Right cardiac atrium (tissue), 5 donors: ENCODE results near the gene CYB561. TPM values are rescaled to one million over a fixed set of nuclear protein-coding genes. Genes with fewer than 3 reads are reported as not detected.
A peak's percentile ranks its signal among the peaks of the same experiment; 100 is the strongest.

Experiments used
- ATAC-seq, 2 donors: fragments of 200-7000 bp; cut with Tn5 transposase; one replicate each; pipeline versions ENCODE4 v1.8.0 to v1.9.1; 2020; ENCODE audit warnings: moderate library complexity in 2 of 2, mild to moderate bottlenecking in 1 of 2
- DNase-seq, 3 donors: peaks; one replicate each; pipeline ENCODE4 v3.0.0-alpha.2; 2020
- H3K27ac ChIP-seq: one replicate; pipeline ENCODE4 v1.5.1; 2013; ENCODE audit warnings: mild to moderate bottlenecking, low read length, control low read depth, moderate library complexity
- H3K27me3 ChIP-seq: one replicate; pipeline ENCODE4 v1.6.1; 2013; ENCODE audit not compliant: control insufficient read depth, insufficient read depth
- H3K4me1 ChIP-seq: one replicate; pipeline ENCODE4 v1.6.1; 2013; ENCODE audit warnings: low read length; ENCODE audit not compliant: control insufficient read depth, insufficient read depth
- H3K4me3 ChIP-seq: one replicate; pipeline ENCODE4 v1.5.1; 2013; ENCODE audit warnings: low read length, control low read depth
- H3K9me3 ChIP-seq: one replicate; pipeline ENCODE4 v1.6.1; 2013; ENCODE audit warnings: low read length; ENCODE audit not compliant: control insufficient read depth
- whole genome bisulfite sequencing: extraction: QIAGEN DNeasy Blood & Tissue Kit; methylation state at CpG from one replicate; pipeline ENCODE4 v1.1.7; 2013; 5-methylcytosine and 5-hydroxymethylcytosine counted together
- intact Hi-C, 4 donors: fragments of 100-400 bp; cut with DNase I; formaldehyde crosslinking; loops; one replicate each; pipeline versions ENCODE4 v1.11.0 to v1.14.0; 2022 to 2023
- polyA plus RNA-seq: library from polyadenylated mRNA; stranded (reverse); fragments of 200-250 nt; gene quantifications from one replicate; pipeline ENCODE4 v1.2.3, GENCODE V29; 2013
- total RNA-seq, 4 donors: library from RNA; stranded (reverse); fragmentation: NEBNext Ultra II Directional; extraction: Animal tissue kit (Norgen Biotek cat#: 25700); gene quantifications; one replicate each; pipeline ENCODE4 v1.2.1, GENCODE V29; 2021
- donor health status: healthy with polysubstance abuse.
- donor health status: DM: no; HTN: yes; CAD: no.
- donor health status: DM: no; HTN: no; CAD: no.
- donor health status: DM: no; HTN: yes; CAD: no; lungs with severe emphysema.
- donor health status: DM: yes; HTN: yes; CAD: no.

Gene CYB561
- total and polyA plus RNA-seq, 5 donors = 19.2 to 26.5 (median 22.3) TPM

GRCh38 chr17:63450551-63450950 is 4.4 kb upstream of the CYB561 start:
- peak in 2 of 3 donors; percentile 48 to 60 for DNase-seq
- Histone ChIP-seq H3K9me3 (no peaks in the 10 kb centered on the region), H3K4me3 (no peak overlapping the region), H3K27me3 (no peaks in the 10 kb centered on the region), H3K4me1 (peaks cover 13% of the 10 kb centered on the region), H3K27ac (no peak overlapping the region)
- no peak for ATAC-seq
- 43% methylated on average over 11 of the region's 11 CpGs for WGBS
- intact Hi-C loops = no loop called here

DNA sequence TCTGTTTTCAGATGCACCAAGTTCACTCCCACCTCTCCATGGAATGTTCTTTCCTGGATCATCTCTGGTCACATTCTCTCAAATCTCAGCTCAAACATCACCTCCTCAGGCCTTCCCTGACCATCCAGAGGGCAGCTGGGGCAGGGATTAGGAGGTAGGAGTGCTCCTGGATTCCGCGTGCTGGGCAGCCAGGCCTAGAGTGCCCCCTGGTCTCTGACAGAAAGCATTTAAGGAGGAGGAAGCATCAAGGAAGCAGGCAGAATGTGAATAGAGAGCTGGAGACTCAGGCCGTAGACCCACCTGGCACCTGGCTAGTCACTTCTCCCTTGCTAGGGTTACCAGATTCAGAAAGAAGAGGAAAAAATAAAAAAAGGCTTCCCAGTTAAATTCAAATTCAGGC is 2.5 kb upstream of the CYB561 start:
- WGBS = 83% methylated on average over 3 of the region's 3 CpGs
- Histone ChIP-seq H3K27me3 (no peaks in the 10 kb centered on the region), H3K4me1 (peaks cover 13% of the 10 kb centered on the region), H3K4me3 (no peak overlapping the region), H3K27ac (no peak overlapping the region), H3K9me3 (no peaks in the 10 kb centered on the region)
- DNase-seq = peak in 1 of 3 donors; percentile 42
- intact Hi-C loops = no loop called here
- no peak for ATAC-seq

- intact Hi-C loops = no loop called here
- H3K9me3 ChIP-seq = no peaks in the 10 kb centered on the region
- DNase-seq = peak in 2 of 3 donors; percentile 53 to 57
- WGBS = 37% methylated on average over 12 of the region's 12 CpGs
- ATAC-seq = peak in 1 of 2 donors; percentile 13
- peaks cover 8% of the 10 kb centered on the region for H3K4me1 ChIP-seq
- no peaks in the 10 kb centered on the region for H3K27me3 ChIP-seq
- peak overlapping the region; percentile 55 for H3K27ac ChIP-seq
- H3K4me3 ChIP-seq = no peak overlapping the region
Observed at GRCh38 chr17:63447471-63448009, 1.4 kb upstream of the CYB561 start.

DNA sequence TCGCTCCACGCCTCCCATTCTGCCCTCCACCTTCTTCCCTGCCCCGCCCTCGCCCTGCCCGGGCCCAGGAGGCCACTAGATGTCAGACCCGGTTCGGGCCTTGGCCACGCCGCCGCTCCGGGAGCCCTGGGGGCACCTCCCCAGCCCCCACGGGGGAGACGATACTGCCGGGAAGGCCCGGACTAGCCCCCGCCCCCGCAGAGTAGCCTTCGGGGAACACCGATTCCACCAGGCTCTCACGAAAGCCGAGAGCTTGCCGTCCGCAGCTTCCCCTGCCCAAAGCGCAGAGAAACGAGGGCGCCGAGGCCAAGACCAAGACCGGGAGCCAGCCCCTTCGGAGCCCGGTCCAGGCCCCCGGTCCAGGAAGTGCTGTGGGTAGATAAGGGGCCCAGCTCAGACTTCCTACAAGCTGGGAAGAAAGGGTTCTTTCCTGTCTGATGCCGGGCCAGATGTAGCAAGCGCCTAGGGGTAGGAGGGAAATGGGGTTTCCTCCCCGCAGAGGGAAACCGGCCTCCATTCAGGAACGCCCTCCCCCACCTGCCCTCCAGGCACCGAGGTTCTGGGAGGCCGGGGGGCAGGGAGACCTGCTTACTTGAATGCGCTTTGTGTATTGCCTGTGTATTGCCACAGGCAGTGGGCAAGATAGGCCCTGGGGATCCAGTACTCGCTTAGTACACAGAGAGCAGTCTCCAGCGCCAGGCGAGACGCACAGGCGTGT is 806 bp upstream of the CYB561 start:
- Histone ChIP-seq H3K4me1 (peaks cover 7% of the 10 kb centered on the region), H3K9me3 (no peaks in the 10 kb centered on the region), H3K4me3 (peak overlapping the region; percentile 69), H3K27ac (peak overlapping the region; percentile 55), H3K27me3 (no peaks in the 10 kb centered on the region)
- peak; percentile 80 to 91 (median 90) for DNase-seq
- 25% methylated on average over 44 of the region's 44 CpGs for WGBS
- intact Hi-C loops = no loop called here
- peak; percentile 73 to 76 for ATAC-seq

DNA sequence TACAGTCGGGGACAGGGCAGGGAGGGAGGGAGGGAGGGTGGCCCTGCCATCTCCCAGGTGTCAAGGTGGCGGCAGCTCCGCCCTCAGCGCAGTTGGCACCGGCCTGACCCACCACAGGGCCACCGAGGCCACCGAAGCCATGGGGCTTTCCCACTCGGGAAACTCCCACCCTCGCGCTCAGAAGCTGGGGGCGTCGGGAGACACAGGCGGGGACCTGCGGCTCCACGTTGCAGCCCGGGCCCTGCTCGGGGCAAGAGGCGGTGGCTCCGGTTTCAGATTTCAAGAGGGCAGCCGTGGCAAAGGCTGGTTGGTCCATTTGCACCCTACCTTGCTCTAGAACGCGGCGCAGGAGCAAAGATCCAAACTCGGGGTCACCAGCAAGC is 544 bp downstream of the CYB561 start:
- Histone ChIP-seq H3K27ac (peak overlapping the region; percentile 32), H3K9me3 (no peaks in the 10 kb centered on the region), H3K4me1 (peaks cover 5% of the 10 kb centered on the region), H3K4me3 (peak overlapping the region; percentile 69), H3K27me3 (no peaks in the 10 kb centered on the region)
- intact Hi-C loops = no loop called here
- peak in 1 of 2 donors; percentile 0 for ATAC-seq
- DNase-seq = peak; percentile 35 to 73 (median 63)
- WGBS = 9% methylated on average over 24 of the region's 24 CpGs

DNA sequence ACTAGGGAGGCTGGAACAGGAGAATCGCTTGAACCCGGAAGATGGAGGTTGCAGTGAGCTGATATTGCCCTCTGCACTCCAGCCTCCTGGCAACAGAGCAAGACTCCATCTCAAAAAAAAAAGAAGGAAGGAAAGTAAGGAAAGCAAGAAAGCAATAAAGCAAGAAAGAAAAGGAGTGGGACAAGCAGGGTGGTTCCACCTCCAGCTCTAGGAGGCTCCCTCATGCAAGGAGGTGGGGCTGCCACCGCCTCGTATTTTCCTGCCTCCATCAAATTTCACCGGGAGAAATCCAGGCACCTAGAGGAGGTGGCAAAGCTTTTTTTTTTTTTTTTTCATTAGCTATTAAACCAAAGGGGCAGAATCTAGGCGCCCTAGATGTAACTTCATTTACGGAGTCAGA is 1.0 kb downstream of the CYB561 start:
- H3K4me1 ChIP-seq = peaks cover 7% of the 10 kb centered on the region
- H3K9me3 ChIP-seq = no peaks in the 10 kb centered on the region
- WGBS = 68% methylated on average over 7 of the region's 7 CpGs
- ATAC-seq = no peak
- no peak overlapping the region for H3K27ac ChIP-seq
- H3K4me3 ChIP-seq = no peak overlapping the region
- H3K27me3 ChIP-seq = no peaks in the 10 kb centered on the region
- intact Hi-C loops = no loop called here
- peak in 2 of 3 donors; percentile 25 to 49 for DNase-seq

DNA sequence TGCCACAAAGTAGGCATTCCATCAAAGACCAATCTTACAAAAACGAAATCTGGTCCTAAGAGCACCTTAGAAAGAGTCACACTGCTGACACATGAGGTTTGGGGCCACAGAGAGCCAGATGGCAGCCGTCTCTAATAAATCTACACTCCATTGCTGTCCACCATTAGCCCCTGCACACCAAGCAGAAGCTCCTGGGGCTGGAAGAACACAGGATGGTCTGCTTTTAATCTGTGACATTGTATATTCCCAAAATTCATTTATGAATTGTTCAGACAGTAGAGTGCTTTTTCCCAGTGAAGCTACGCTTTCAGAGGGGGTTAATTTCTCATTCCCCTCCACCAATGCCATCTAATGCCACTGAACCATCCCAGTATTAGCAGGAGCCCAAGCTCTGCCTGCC is 1.6 kb downstream of the CYB561 start:
- Histone ChIP-seq H3K4me3 (no peak overlapping the region), H3K27ac (no peak overlapping the region), H3K4me1 (peaks cover 11% of the 10 kb centered on the region), H3K27me3 (no peaks in the 10 kb centered on the region), H3K9me3 (no peaks in the 10 kb centered on the region)
- 88% methylated on average over 3 of the region's 3 CpGs for WGBS
- intact Hi-C loops = loop anchor here in 1 of 4 donors (5.0 kb wide), 1 partner anchor 33 kb away; the partner anchor contains the start of gene ACE
- DNase-seq (peak in 1 of 3 donors; percentile 14), ATAC-seq (no peak)

DNA sequence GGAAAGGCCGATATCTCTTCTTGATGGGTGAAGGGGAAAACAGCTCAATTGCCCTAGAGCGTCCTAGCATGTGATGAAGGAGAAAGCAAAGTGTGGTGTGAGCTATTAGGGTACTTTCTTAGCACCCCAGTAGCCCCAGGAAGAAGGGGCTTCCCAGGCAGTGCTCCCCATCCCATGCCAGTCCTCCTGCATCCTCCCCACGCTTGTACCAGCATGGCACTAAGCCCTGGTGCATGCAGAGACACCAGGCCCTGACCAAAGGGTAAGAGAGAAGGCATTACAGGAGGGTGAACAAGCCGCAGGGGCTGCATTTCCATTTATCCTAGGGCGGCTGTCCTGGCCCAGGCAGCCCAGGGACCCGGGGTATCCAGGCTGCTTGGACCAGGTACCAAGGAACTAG is 3.1 kb downstream of the CYB561 start:
- Histone ChIP-seq H3K4me1 (peaks cover 11% of the 10 kb centered on the region), H3K27ac (no peak overlapping the region), H3K4me3 (no peak overlapping the region), H3K27me3 (no peaks in the 10 kb centered on the region), H3K9me3 (no peaks in the 10 kb centered on the region)
- DNase-seq = peak in 1 of 3 donors; percentile 18
- intact Hi-C loops = loop anchor here in 1 of 4 donors (5.0 kb wide), 1 partner anchor 34 kb away; the partner anchor contains the start of gene ACE
- no peak for ATAC-seq
- 80% methylated on average over 6 of the region's 6 CpGs for WGBS

DNA sequence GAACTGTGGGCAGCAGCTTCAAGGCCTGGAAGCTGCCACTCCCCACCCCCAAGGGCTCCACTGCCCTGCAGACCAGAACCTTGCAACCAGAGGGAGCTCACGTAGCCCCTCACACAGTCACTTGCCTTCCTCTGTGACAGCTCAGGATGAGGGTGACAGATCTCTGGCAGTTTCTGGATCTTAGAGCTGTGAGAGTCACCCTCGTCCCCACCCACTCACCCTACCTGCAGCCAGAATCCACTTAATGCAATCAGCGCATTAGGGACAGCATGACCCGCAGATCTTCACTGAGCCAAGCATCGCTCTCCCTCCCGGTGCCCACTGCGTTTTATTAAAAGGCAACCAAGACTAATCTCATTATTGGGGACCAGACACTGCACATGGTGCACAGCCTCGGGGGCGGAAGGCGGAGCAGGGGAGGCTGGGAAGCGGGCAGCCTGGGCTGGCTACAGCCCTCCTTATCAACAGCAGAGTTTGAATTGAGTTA is 3.5 kb downstream of the CYB561 start:
- WGBS = 56% methylated on average over 11 of the region's 11 CpGs
- Histone ChIP-seq H3K9me3 (no peaks in the 10 kb centered on the region), H3K4me1 (peaks cover 10% of the 10 kb centered on the region), H3K4me3 (no peak overlapping the region), H3K27me3 (no peaks in the 10 kb centered on the region), H3K27ac (no peak overlapping the region)
- ATAC-seq (peak in 1 of 2 donors; percentile 9), DNase-seq (peak in 1 of 3 donors; percentile 59)
- intact Hi-C loops = loop anchor here in 1 of 4 donors (5.0 kb wide), 1 partner anchor 35 kb away; the partner anchor contains the start of gene ACE

- DNase-seq (peak in 1 of 3 donors; percentile 12), ATAC-seq (no peak)
- no peaks in the 10 kb centered on the region for H3K9me3 ChIP-seq
- no peak overlapping the region for H3K4me3 ChIP-seq
- no peak overlapping the region for H3K27ac ChIP-seq
- peaks cover 9% of the 10 kb centered on the region for H3K4me1 ChIP-seq
- intact Hi-C loops = loop anchor here in 1 of 4 donors (5.0 kb wide), 1 partner anchor 35 kb away; the partner anchor contains the start of gene ACE
- no peaks in the 10 kb centered on the region for H3K27me3 ChIP-seq
- 82% methylated on average over 8 of the region's 8 CpGs for WGBS
Observed at GRCh38 chr17:63442074-63442473, 4.0 kb downstream of the CYB561 start.

DNA sequence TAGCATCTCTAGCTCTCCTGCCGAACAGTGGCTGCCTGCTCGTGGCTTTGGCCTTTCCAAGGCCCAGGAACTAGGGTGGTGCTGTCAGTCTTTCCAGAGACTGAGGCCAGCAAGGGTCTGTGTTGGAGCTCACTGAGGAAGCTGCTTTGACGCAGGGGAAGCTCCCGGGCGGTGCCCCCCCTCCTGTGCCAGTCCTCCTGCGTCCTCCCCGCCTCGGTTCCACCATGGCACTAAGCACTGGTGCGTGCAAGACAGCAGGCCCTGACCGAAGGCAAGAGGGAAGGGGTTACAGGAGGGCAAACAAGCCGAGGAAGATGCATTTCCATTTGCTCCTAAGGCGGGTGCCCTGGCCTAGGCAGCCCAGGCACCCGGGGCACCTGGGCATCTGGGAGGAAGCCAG is 4.5 kb downstream of the CYB561 start:
- H3K27ac ChIP-seq = no peak overlapping the region
- no peaks in the 10 kb centered on the region for H3K9me3 ChIP-seq
- ATAC-seq = no peak
- peak in 1 of 3 donors; percentile 36 for DNase-seq
- intact Hi-C loops = loop anchor here in 1 of 4 donors (5.0 kb wide), 1 partner anchor 36 kb away; the partner anchor contains the start of gene ACE
- peaks cover 9% of the 10 kb centered on the region for H3K4me1 ChIP-seq
- WGBS = 88% methylated on average over 13 of the region's 13 CpGs
- no peaks in the 10 kb centered on the region for H3K27me3 ChIP-seq
- no peak overlapping the region for H3K4me3 ChIP-seq
